ENCODE results near the gene LHX8.

LHX8 gene

GRCh38 chr1:75203415-75204277, 69.5 kb downstream of the LHX8 start:
- DNase-seq (ENCODE audit: low read depth): no peak

- no peak for DNase-seq (ENCODE audit: low read depth)
These were observed 74.7 kb downstream of the LHX8 start for GRCh38 chr1:75208862-75209261.
